ENCODE results near the gene CREB5. TPM values are rescaled to one million over a fixed set of nuclear protein-coding genes. Genes with fewer than 3 reads are reported as not detected.
A peak's percentile ranks its signal among the peaks of the same experiment; 100 is the strongest.

The CREB5 gene
- total and polyA plus RNA-seq, 2 of the 8 experiments (the other 6 are each of a cell fraction or from before 2014, with no cell fraction given): 2.4 to 2.7 TPM

GRCh38 chr7:28433699-28434219 is 21.4 kb downstream of the CREB5 start (continued):
- TF ChIP-seq SUZ12 (IDR thresholded peaks at IDR 0.05; ENCODE audit: low read length): no peak
- TF ChIP-seq KDM4A (IDR thresholded peaks at IDR 0.05; ENCODE audit: low read depth, low read length, severe bottlenecking): no peak
- TF ChIP-seq ATF3 (IDR thresholded peaks at IDR 0.05; ENCODE audit: insufficient read depth, low read depth, low read length): no peak
- no peak for TF ChIP-seq POLR2AphosphoS5 (IDR thresholded peaks at IDR 0.05; ENCODE audit: low read depth, low read length)
- no peak for TF ChIP-seq MAX (IDR thresholded peaks at IDR 0.05)
- no peak for TF ChIP-seq HDAC6 (IDR thresholded peaks at IDR 0.05; ENCODE audit: low read depth, low read length)
- peak; percentile 98 for TF ChIP-seq TEAD4 (IDR thresholded peaks at IDR 0.05; ENCODE audit: low read depth, low read length)
- no peak for TF ChIP-seq SIRT6 (IDR thresholded peaks at IDR 0.05; ENCODE audit: low read length)
- TF ChIP-seq POU5F1 (IDR thresholded peaks at IDR 0.05; ENCODE audit: low read depth, low read length): no peak
- TF ChIP-seq SP4 (IDR thresholded peaks at IDR 0.05; ENCODE audit: low read length): no peak
- TF ChIP-seq BRCA1 (IDR thresholded peaks at IDR 0.05; ENCODE audit: low read depth, low read length): no peak
- no peak for TF ChIP-seq EGR1 (IDR thresholded peaks at IDR 0.05; ENCODE audit: borderline replicate concordance, low read depth, low read length)
- peak in 1 of 2 experiments; percentile 17; a peak in 1 of 4 replicates for TF ChIP-seq RAD21 (IDR thresholded peaks at IDR 0.05 in 1 of 2, conservative IDR thresholded peaks at IDR 0.05 in 1 of 2; ENCODE audit: low read depth in 2 of 2, low read length in 2 of 2)
- no peak for TF ChIP-seq MAFK (IDR thresholded peaks at IDR 0.05; ENCODE audit: low read depth, low read length)
